Mesodermal cell (in vitro differentiated cells): ENCODE data around the gene INTS4.
A peak's percentile ranks its signal among the peaks of the same experiment; 100 is the strongest.
"Not testable (repeated sequence)": the region's sequence is repeated elsewhere in the genome, so short reads cannot be mapped to it uniquely, and the experiment has no call there.

Experiments used
- H3K27ac ChIP-seq: 2 replicates; pipeline ENCODE4 v1.7.0; 2013; ENCODE audit warnings: mild to moderate bottlenecking, low read depth, low read length, moderate library complexity; ENCODE audit not compliant: severe bottlenecking
- H3K36me3 ChIP-seq: 2 replicates; pipeline ENCODE4 v1.7.1; 2013; ENCODE audit warnings: mild to moderate bottlenecking, low read length, moderate library complexity; ENCODE audit not compliant: control insufficient read depth, insufficient read depth
- H3K4me1 ChIP-seq: one replicate; pipeline ENCODE4 v1.7.1; 2013; ENCODE audit warnings: mild to moderate bottlenecking, low read length; ENCODE audit not compliant: insufficient read depth, control insufficient read depth, poor library complexity, severe bottlenecking
- H3K4me3 ChIP-seq: 2 replicates; pipeline ENCODE4 v1.7.0; 2013; ENCODE audit warnings: low read length, control low read depth, mild to moderate bottlenecking; ENCODE audit not compliant: insufficient read depth, poor library complexity, severe bottlenecking; ENCODE audit errors: extremely low read depth
- H3K9me3 ChIP-seq: 2 replicates; pipeline ENCODE4 v1.7.1; 2013; ENCODE audit warnings: mild to moderate bottlenecking, low read length, moderate library complexity; ENCODE audit not compliant: control insufficient read depth
- WGBS, 2 experiments: methylation state at CpG; one replicate each; pipeline ENCODE4 v1.1.5; 2013; ENCODE audit warnings: missing lambda C conversion rate in 2 of 2; ENCODE audit not compliant: insufficient coverage in 2 of 2; 5-methylcytosine and 5-hydroxymethylcytosine counted together

INTS4 gene

DNA sequence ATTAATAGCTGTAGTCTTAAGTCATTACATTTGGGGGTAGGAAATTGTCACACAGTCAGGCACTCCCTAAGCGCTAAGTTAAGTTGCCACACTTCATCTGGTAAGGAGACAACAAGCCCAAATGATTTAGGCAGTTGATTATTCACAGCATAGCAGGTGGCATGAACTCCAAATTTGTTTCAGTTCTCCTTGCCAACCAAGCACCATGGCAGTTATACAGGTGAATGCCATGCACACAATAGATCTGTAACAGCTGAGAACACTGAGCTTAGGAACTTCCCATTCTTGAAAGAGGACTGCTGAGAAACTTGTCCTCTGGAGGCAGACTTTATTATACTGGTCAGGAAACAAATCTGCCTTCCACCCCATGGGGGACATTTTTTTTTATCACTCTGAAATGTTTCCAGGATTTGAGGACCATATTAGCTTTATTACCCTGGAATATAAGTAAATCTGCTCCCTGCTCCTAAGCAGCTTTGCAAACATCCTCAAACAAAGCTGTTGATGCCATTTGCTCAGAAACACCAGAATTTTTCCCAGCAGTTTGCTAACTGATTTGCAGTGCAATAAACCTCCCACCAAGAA, 5.1 kb upstream of the INTS4 start:
- Histone ChIP-seq H3K4me1 (no peaks in the 10 kb centered on the region), H3K4me3 (no peak overlapping the region), H3K36me3 (no peaks in the 10 kb centered on the region), H3K9me3 (no peaks in the 10 kb centered on the region), H3K27ac (no peak overlapping the region)
- 100% methylated on average over 1 of the region's 1 CpG for WGBS, 2 experiments

DNA sequence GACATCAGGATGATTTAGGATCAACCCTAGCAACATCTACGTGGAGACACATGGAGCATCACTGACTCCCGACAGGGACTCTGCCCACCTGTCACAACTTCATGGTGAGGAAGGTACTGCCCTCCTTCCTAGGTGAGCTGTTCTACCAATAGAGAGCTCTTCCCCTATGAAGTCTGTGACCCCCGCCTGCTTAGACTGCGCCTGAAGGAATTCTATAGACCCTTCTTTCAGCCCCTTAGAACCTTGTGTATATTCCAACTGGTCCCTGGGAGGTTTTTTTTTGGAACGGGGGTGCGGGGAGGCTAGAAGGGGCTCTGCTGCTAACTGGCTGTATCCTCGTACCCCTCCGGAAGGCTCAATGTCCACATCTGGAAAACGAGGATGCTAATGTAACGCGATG, 566 bp downstream of the INTS4 start:
- 21 to 33% methylated on average over 3 to 6 of the region's 11 CpGs for WGBS, 2 experiments
- no peaks in the 10 kb centered on the region for H3K9me3 ChIP-seq
- H3K27ac ChIP-seq: peak overlapping the region; percentile 90
- H3K36me3 ChIP-seq: peaks cover 33% of the 10 kb centered on the region
- H3K4me3 ChIP-seq: peak overlapping the region; percentile 83
- no peaks in the 10 kb centered on the region for H3K4me1 ChIP-seq

- no peaks in the 10 kb centered on the region for H3K9me3 ChIP-seq
- H3K4me3 ChIP-seq: no peak overlapping the region
- 100% methylated on average over 1 to 3 of the region's 5 CpGs for WGBS, 2 experiments
- H3K36me3 ChIP-seq: peaks cover 57% of the 10 kb centered on the region
- H3K4me1 ChIP-seq: no peaks in the 10 kb centered on the region
- no peak overlapping the region for H3K27ac ChIP-seq
Measured at GRCh38 chr11:77990981-77991380, 3.5 kb downstream of the INTS4 start.

- H3K4me1 ChIP-seq, H3K9me3 ChIP-seq, H3K27ac ChIP-seq, H3K4me3 ChIP-seq: not testable (repeated sequence)
- H3K36me3 ChIP-seq: peaks cover 79% of the 10 kb centered on the region
- 98 to 100% methylated on average over 2 to 6 of the region's 8 CpGs for WGBS, 2 experiments
Measured at GRCh38 chr11:77986456-77986855, 8.0 kb downstream of the INTS4 start.

- Histone ChIP-seq H3K9me3 (no peaks in the 10 kb centered on the region), H3K27ac (no peak overlapping the region)
- WGBS, 2 experiments: 94 to 100% methylated on average over 1 to 2 of the region's 2 CpGs
Measured at GRCh38 chr11:77981346-77981947, 13.0 kb downstream of the INTS4 start.

DNA sequence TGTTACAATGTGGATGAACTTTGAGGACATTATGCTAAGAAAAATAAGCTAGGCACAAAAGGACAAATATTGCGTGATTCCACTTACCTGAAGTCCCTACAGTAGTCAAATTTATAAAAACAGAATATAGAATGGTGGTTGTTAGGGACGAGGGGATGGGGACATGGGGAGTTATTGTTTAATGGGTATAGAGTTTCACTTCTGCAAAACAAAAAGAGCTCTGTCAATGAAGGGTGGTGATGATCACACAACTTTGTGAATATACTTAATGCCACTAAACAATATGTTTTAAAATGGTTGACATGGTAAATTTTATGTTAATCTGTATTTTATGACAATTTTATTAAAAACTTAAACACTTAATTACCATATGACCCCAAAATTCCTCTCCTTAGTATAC, 26.1 kb downstream of the INTS4 start:
- Histone ChIP-seq H3K4me1 (no peaks in the 10 kb centered on the region), H3K9me3 (no peaks in the 10 kb centered on the region), H3K4me3 (no peak overlapping the region), H3K27ac (no peak overlapping the region), H3K36me3 (peaks cover 19% of the 10 kb centered on the region)
- WGBS, 2 experiments: no CpG with 5 or more reads among the region's 2 CpGs

More at GRCh38 chr11:77981346-77981947, 13.0 kb downstream of the INTS4 start:
- Histone ChIP-seq H3K4me3 (no peak overlapping the region), H3K36me3 (peaks cover 70% of the 10 kb centered on the region), H3K4me1 (no peaks in the 10 kb centered on the region)

GRCh38 chr11:77967753-77968152, 26.7 kb downstream of the INTS4 start:
- Histone ChIP-seq H3K9me3 (no peaks in the 10 kb centered on the region), H3K4me1 (no peaks in the 10 kb centered on the region), H3K36me3 (peaks cover 21% of the 10 kb centered on the region), H3K4me3 (no peak overlapping the region), H3K27ac (no peak overlapping the region)

- H3K4me3 ChIP-seq: no peak overlapping the region
- 89 to 100% methylated on average over 1 of the region's 2 CpGs for WGBS, 2 experiments
- H3K36me3 ChIP-seq: peaks cover 21% of the 10 kb centered on the region
- H3K27ac ChIP-seq: no peak overlapping the region
- no peaks in the 10 kb centered on the region for H3K4me1 ChIP-seq
- H3K9me3 ChIP-seq: no peaks in the 10 kb centered on the region
Measured at GRCh38 chr11:77967121-77967520, 27.3 kb downstream of the INTS4 start.

GRCh38 chr11:77966338-77966737, 28.1 kb downstream of the INTS4 start:
- Histone ChIP-seq H3K4me3 (no peak overlapping the region), H3K9me3 (no peaks in the 10 kb centered on the region), H3K27ac (no peak overlapping the region), H3K4me1 (no peaks in the 10 kb centered on the region), H3K36me3 (peaks cover 16% of the 10 kb centered on the region)
- WGBS, 2 experiments: 90% methylated on average over 2 of the region's 2 CpGs; no CpG with 5 or more reads in 1 of the 2 experiments

- Histone ChIP-seq H3K4me1 (no peaks in the 10 kb centered on the region), H3K9me3 (no peaks in the 10 kb centered on the region), H3K4me3 (no peak overlapping the region), H3K36me3 (peaks cover 30% of the 10 kb centered on the region), H3K27ac (peak overlapping the region; percentile 43)
- 86 to 93% methylated on average over 2 of the region's 4 CpGs for WGBS, 2 experiments
Measured at GRCh38 chr11:77959434-77959833, 35.0 kb downstream of the INTS4 start.

GRCh38 chr11:77958583-77959177, 35.8 kb downstream of the INTS4 start:
- not testable (repeated sequence) for H3K4me1 ChIP-seq, H3K9me3 ChIP-seq, H3K4me3 ChIP-seq
- H3K36me3 ChIP-seq: peaks cover 33% of the 10 kb centered on the region
- WGBS, 2 experiments: 100% methylated on average over 1 of the region's 3 CpGs; no CpG with 5 or more reads in 1 of the 2 experiments
- H3K27ac ChIP-seq: peak overlapping the region; percentile 43
